Stimulated activated CD8-positive, alpha-beta memory T cell treated with anti-CD3 and anti-CD28 coated beads, Interleukin-12 subunit alpha, Interleukin-12 subunit beta, amount 100 ng/mL, for 24 hours (primary cell): ENCODE measurements around the gene RXFP2.

Source experiments
- DNase-seq: peaks from one replicate; pipeline ENCODE4 v3.0.0-alpha.2; 2020; ENCODE audit errors: extremely low read depth

Gene RXFP2

GRCh38 chr13:31767175-31767900 is 28.0 kb downstream of the RXFP2 start:
- no peak for DNase-seq

GRCh38 chr13:31768351-31768750 is 29.0 kb downstream of the RXFP2 start:
- no peak for DNase-seq

DNA sequence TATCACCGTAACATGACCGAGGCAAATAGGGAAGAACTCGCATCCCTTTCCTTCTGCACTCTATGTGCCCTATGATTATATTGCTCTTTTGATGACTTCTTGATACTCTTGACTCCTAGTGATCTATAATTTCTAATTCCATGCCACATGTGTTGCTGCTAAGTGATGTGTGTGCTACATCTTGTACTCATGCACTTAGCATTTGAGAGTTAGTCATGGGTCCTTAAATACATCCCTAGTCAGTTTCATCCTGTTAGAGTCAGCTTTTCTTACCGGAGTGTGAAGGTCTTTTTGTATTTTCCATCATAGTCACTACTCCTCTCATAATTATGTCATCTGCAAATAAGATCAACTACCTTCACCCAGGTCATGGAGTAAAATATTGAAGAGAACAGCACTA is 30.2 kb downstream of the RXFP2 start:
- no peak for DNase-seq

DNA sequence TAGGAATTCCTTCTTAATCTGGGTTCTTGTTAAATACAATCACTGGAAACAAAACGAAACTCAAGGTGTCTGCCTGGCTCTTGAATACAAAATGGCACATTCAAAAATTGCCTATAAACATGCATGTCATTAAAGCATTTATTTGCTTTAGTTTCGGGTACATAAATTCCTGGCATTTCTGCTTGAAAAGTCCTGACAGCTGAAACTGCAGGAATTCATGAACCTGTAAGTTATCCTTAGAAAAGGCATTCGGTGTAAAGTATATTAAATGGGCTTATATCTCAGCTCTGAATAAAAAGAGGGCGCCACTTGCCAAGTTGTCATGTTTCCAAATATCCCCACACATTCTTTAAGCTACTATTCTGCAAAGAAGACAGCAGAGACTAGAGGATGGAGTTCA is 32.9 kb downstream of the RXFP2 start:
- no peak for DNase-seq

DNA sequence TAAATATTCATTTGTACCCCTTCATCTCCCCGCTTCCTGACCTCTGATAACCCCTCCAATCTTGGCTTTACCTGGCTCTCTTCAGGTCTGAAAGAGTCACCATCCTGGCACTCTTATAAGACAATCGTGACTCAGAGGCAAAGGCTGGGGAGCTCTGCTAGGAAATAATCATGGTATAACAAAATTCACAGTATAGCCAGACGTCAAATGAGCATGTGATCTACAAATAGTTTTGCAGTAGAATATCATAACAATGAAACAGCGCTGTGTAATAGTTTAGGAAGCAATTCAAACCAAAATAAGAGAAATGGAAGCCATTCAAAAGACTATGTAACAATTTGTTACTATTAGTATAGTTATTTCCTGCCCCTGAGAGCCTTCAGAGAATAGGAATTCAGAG is 34.2 kb downstream of the RXFP2 start:
- DNase-seq, result no peak

DNA sequence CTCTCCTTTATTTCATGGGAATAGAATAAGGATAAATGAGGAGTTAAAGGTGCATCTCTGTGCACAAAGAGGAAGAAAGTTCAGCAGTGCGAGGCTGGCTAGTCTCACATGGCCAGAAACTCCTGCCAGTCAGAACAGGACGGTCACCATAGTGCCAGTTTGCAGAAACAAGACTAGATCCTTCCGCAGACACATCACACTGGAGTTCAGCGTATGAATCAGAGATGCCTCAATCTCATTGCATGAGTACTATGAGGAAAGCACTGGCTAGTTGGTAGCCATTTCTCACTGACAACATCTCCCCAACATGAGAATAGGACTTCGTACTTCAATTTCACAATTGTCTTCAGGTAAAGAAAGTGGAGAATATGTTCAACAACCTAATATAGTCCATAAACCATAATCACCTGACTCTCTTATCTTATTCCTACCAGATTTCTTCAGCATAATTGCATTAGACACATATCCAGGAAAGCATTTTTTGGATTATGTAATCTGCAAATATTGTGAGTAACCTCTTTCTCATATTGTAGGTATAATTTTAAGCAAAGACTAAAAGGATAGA is 34.9 kb downstream of the RXFP2 start:
- DNase-seq, result no peak

DNA sequence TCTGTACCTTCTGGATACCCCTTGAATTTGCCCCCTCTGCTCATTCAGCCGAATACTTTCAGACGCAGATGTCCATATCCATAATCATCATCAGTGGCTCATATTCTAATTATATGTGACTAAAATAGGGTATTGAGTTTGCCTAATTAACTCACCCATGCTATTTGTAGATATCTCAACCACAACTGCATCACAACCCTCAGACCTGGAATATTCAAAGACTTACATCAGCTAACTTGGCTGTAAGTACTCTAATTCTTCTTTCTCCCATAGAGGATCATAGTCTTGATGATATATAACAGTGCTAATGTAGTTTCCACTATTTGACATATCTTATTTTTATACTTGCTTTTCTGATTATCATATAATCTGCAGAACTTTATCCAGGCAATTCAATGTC is 35.8 kb downstream of the RXFP2 start:
- no peak for DNase-seq

- DNase-seq, result no peak
Measured at GRCh38 chr13:31775686-31776085, 36.4 kb downstream of the RXFP2 start.

DNA sequence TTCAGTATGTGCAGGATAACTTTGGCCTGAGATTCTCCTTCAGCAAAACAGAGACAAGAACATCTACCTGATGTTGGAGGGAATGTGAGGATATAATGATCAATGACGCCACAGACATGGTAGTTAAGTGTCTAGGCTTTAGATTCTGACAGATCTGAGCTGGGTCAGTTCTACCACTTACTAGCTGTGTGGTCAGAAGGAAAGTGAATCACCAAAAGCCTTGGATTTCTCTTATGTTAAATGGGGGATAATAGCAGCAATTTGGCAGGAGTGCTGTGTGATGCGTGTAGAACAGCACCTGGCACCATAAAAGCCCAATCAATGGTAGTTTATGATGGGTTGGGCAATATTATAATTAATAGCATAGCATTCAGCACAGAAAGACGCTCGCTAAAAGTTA is 41.7 kb downstream of the RXFP2 start:
- no peak for DNase-seq

DNA sequence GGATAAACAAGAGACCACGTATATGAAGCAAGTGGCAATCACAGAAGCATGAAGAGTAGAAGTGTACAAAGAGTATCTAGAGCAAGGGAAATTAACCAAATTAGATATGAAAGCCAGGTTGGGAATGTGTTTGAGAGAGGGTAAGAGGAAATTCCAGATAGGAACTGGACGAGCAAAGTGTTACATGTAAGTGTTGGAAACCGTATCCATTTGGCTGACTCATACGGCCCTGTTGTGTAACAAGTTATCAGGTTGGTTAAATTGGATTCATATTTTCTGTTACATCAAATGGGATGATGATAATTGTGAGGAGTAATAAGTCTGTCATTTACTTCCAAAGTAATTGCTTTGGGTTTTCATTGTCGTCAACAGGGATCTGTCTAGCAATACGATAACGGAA is 46.7 kb downstream of the RXFP2 start:
- DNase-seq, result no peak

GRCh38 chr13:31790992-31791391 is 51.7 kb downstream of the RXFP2 start:
- DNase-seq, result no peak

- no peak for DNase-seq
Measured at GRCh38 chr13:31793246-31793645, 53.9 kb downstream of the RXFP2 start.

GRCh38 chr13:31794452-31794851 is 55.1 kb downstream of the RXFP2 start:
- no peak for DNase-seq

DNA sequence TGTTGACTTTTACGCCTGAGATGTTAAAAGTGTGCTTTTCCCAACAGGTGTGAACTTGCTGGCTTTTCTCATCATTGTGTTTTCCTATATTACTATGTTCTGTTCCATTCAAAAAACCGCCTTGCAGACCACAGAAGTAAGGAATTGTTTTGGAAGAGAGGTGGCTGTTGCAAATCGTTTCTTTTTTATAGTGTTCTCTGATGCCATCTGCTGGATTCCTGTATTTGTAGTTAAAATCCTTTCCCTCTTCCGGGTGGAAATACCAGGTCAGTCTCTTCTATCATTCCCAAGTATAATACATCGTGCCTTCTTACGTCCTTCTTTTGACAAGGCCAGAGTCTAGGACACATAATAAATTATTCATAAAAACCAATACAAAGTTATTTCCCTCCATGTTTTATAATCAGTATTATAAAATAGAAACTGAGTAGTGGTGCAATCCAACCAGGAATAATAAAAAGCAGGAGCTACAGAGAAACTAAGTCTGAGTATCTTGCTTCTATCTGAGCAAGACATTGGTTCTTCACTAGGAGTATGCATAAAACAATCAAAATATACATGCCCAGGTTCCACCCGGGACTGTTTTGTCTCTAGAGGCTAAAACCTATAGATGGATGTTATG is 57.9 kb downstream of the RXFP2 start:
- DNase-seq, result no peak

- DNase-seq, result no peak
Measured at GRCh38 chr13:31798189-31798588, 58.9 kb downstream of the RXFP2 start.

DNA sequence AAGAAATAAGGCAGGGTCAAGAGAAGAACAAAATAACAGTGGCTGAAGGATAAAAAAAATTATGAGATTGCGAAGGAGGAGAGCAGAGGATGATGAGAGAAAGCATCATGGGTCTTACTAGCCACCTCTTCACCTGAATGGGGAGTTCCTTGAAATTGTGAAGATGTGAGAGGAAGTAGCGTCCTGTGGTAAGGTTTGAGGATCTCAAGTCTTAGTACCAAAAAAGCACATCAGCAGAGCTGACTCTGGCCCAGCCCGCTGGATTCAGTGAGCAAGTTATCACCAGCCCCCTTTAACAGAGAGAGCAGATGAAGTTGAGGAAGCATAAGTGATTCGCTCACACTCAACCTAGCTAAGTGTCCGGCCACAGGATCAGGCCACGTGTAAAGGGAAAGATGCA is 61.8 kb downstream of the RXFP2 start:
- no peak for DNase-seq

DNA sequence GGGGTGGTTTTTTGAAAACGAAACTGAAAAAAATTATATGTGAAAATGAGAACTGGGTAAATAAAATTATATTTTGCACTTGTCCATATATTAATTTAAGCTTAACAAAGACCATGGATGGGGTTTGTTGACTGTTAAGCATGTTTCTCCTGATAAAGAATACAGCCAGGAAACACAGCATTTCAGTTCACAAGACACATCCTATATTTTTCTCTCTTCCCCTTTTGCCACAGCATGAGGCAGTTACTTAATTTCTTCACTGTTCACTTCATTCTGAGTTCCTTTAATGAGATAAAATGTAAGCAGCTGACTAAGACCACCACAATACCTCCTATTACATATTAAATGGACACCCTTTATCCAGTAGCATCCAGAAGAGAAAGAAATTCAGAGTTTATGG is 64.0 kb downstream of the RXFP2 start:
- no peak for DNase-seq

DNA sequence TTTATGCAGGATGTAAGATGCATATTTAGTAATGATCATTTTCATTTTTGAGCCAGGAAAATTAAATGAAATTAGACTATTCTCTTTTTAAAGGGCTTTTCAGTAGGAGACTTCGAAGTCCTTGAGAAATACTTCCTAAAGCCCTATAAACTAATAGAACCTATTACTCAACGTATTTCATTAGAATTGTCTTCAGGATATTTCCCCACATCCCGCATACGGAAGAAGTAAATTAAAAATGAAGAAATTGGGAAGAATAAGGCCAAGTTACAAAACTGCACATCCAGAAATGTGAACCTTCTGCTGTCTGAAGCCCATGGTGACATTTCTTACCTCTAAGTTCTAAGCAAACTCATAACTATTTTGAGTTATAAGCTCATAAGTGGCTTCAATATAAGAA is 66.5 kb downstream of the RXFP2 start:
- DNase-seq, result no peak

DNA sequence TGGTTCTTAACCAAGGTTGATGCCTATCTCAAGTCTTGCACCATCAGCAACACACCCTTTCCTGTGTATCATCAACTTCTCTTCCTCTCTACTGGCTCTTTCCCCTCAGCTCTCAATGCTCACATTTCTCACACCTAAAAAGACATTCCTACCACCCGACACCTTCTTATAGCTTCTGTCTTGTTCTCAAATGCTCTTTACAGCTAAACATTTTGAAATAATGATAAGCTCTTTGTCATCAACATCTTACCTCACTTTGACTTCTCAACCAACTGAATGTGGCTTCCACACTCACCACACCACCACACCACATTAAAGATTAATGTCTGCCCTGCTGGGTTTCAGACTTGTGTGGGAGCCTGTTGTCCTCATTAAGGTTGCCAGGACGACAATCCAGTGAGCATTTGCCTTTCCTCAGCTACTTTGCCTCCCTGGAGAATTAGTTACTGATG is 67.8 kb downstream of the RXFP2 start:
- DNase-seq, result no peak

DNA sequence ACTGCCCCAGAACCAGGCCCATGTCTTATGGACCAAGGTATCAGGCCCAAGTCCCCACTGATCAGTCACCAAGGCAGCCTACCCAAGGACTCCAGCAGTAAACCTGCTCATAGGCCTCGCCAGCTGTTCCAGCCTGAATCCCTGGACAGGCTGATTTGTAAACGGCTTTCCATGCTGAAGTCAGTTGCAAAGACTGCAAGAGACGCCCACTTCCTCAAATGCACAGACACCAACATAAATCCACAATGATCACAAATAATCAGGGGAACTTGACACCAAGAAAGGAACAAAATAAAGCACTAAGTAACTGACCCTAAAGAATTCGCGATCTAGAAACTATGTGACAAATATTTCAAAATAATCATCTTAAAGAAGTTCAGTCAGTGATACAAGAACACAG is 75.2 kb downstream of the RXFP2 start:
- no peak for DNase-seq

DNA sequence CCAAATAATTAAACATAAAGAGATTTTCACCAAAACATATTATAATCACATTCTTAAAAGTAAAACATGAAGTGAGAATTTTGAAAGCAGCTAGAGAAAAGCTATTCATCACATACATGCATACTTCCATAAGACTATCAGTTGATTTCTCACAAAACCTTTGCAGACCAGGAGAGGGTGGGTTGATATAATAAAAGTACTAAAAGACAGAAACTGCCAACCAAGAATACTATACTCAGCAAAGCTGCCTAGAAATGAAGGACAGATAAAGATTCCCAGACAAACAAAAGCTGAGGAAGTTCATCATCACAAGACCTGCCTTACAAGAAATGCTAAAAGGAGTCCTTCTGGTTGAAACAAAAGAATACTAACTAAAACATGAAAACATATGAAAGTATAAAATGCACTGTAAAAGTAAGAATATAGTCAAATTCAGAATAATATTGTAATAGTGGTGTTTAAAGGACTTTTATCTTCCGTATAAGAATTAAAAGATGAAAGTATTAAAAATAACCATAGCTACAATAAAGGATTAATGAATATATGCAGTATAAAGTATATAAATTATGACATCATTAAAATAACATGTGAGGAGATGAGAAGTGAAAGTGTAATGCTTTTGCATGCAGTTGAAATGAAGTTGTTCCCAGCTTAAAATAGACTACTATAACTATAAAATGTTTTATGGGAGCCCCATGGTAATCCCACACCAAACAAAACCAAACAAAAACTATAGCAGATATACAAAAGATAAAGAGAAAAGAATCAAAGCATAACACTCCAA is 76.2 kb downstream of the RXFP2 start:
- DNase-seq, result no peak

DNA sequence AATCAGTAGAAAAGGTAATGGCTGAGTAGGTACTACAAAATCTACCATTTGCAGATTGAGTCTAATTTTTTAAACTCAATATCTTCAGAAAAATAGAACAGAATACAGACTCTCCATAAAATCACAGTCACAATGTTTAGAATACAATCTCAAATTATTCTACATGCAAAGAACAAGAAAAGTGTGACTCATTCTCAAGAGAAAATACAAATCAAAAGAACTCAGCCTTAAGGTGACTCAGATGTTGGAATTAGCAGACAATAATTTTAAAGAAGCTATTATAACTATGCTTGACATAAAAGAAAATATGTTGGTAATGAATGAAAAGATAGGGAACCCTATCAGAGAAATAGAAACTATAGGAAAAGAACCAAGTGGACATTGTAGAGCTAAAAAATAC is 78.9 kb downstream of the RXFP2 start:
- no peak for DNase-seq
